Activated naive CD4-positive, alpha-beta T cell treated with anti-CD3 and anti-CD28 coated beads, Interleukin-2, amount 10 ng/mL, durations not matched to agents 7 days and 5 days (primary cell): ENCODE data around the gene CCDC154.
"Not testable (repeated sequence)": the region's sequence is repeated elsewhere in the genome, so short reads cannot be mapped to it uniquely, and the experiment has no call there.

Experiments used
- CTCF ChIA-PET: fragments of 350-600 bp; sonication (Branson Sonifier 250); formaldehyde crosslinking; loops from one replicate; lab custom pipeline; 2021; ENCODE audit warnings: antibody characterized with exemption; lab: Charles Lee
- DNase-seq: peaks from one replicate; pipeline ENCODE4 v3.0.0-alpha.2; 2020
- H3K27ac Mint-ChIP-seq: one replicate; pipeline ENCODE4 v1.8.0; 2021; ENCODE audit warnings: mild to moderate bottlenecking, moderate library complexity, mixed read lengths
- H3K27me3 Mint-ChIP-seq: one replicate; pipeline ENCODE4 v1.8.0; 2021; ENCODE audit warnings: mild to moderate bottlenecking, mixed read lengths
- H3K36me3 Mint-ChIP-seq: one replicate; pipeline ENCODE4 v1.8.0; 2021; ENCODE audit warnings: mixed read lengths
- H3K4me1 Mint-ChIP-seq: one replicate; pipeline ENCODE4 v1.8.0; 2021; ENCODE audit warnings: mixed read lengths
- H3K4me3 Mint-ChIP-seq: one replicate; pipeline ENCODE4 v1.8.0; 2021; ENCODE audit warnings: mild to moderate bottlenecking, moderate library complexity, mixed read lengths
- H3K9me3 Mint-ChIP-seq: one replicate; pipeline ENCODE4 v1.8.0; 2021; ENCODE audit warnings: mixed read lengths

CCDC154 gene

GRCh38 chr16:1441391-1441829 is 2.9 kb downstream of the CCDC154 start:
- Mint-ChIP-seq H3K27me3 (no peaks in the 10 kb centered on the region), H3K4me3 (no peak overlapping the region), H3K4me1 (no peaks in the 10 kb centered on the region), H3K36me3 (no peaks in the 10 kb centered on the region), H3K27ac (no peak overlapping the region), H3K9me3 (no peaks in the 10 kb centered on the region)
- CTCF ChIA-PET: interaction anchor here (0.5 to 1.0 kb wide), 2 partner anchors 13 to 144 kb away, joined by 3 read pairs; no protein-coding TSS in a partner anchor
- DNase-seq: no peak

DNA sequence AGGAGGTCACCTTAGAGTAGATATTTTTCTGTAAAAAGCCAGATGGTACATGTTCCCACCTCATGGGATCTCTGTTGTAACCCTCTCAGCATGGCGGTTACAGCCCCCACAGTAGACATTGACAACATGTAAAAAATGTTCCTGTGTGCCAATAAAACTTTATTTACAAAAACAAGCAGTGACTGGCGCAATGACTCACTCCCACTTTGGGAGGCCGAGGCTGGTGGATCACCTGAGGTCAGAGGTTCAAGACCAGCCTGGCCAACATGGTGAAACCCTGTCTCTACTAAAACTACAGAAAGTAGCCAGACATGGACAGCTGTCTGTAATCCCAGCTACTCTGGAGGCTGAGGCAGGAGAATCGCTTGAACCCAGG is 4.7 kb downstream of the CCDC154 start:
- H3K27me3 Mint-ChIP-seq, H3K27ac Mint-ChIP-seq, DNase-seq, H3K4me3 Mint-ChIP-seq, H3K36me3 Mint-ChIP-seq, CTCF ChIA-PET, H3K4me1 Mint-ChIP-seq, H3K9me3 Mint-ChIP-seq: not testable (repeated sequence)

DNA sequence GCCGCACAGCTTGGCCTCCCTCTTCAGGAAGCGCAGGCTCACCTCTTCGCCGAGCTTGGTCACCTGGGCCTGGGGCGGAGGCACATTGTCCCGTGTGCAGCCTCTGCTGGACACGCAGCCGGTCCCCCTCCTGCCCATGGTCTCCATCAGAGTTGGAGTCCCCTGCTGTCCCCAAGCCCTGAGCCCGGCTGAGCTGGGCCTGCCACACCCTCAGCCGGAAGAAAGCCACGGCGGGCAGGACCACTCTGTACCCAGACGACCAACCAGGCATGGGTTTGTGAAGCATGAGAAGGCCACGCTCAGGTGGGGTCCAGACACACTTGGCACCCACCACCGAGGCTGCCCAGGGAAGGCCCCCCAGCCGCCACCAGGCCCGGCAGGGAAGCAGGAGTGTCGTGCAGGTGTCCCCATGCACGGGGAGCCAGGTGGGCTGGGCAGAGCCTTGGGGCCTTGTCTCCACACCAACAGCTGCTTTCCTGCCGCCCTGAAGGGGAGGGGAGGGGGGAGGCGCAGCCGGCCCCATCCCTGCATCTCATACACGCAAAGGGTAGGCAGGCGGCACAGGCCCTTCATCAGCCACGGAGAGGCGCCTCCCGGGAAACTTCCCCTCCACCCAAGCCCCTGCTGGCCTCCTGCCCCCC is 5.2 kb downstream of the CCDC154 start:
- Mint-ChIP-seq H3K27me3 (no peaks in the 10 kb centered on the region), H3K4me3 (no peak overlapping the region), H3K27ac (no peak overlapping the region), H3K4me1 (no peaks in the 10 kb centered on the region), H3K36me3 (no peaks in the 10 kb centered on the region), H3K9me3 (no peaks in the 10 kb centered on the region)
- DNase-seq: no peak
- CTCF ChIA-PET: no interaction called here

DNA sequence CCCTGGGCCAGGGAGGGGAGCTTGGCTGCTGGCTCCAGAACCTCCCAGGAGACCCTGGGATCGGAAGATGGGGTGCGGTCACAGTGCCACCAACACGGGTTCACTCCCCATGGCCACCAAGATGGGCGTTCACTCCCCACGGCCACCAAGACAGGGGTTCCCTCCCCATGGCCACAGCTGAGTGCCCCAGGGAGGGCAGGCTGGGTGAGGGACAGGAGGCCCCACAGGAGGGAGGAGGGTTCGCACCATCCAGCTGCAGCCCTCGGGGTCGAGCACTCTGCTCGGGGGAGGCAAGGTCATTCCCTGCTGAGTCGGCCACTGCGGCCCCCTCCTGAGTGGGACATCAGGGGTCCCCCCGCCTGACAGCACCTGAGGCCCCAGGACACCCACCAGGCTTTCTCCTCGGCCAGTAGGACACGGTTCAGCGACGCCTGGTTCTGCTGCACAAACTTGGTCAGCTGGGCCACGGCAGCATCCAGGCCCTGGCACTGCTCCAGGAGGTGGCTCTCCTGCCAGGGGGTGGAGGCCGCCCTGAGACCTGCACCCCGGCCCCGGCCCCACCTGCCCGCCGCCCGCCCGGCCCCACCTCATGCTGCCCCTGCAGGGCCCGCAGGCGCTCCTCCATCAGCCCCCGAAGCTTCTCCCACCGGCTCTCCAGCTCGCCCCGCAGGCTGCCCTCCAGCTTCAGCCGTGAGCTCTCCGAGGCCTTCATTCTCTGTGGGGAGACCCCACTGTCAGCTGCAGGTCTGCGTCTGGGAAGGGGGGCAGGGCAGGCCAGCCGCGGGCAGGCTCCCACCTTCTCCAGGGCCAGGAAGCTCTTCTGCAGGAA is 5.9 kb downstream of the CCDC154 start:
- Mint-ChIP-seq H3K4me3 (no peak overlapping the region), H3K36me3 (no peaks in the 10 kb centered on the region), H3K9me3 (no peaks in the 10 kb centered on the region), H3K27me3 (no peaks in the 10 kb centered on the region), H3K27ac (no peak overlapping the region), H3K4me1 (no peaks in the 10 kb centered on the region)
- CTCF ChIA-PET: no interaction called here
- DNase-seq: no peak

GRCh38 chr16:1437606-1438005 is 6.8 kb downstream of the CCDC154 start:
- Mint-ChIP-seq H3K9me3 (no peaks in the 10 kb centered on the region), H3K4me1 (no peaks in the 10 kb centered on the region), H3K36me3 (no peaks in the 10 kb centered on the region), H3K27me3 (peaks cover 2% of the 10 kb centered on the region), H3K27ac (no peak overlapping the region), H3K4me3 (no peak overlapping the region)
- no peak for DNase-seq
- CTCF ChIA-PET: no interaction called here

GRCh38 chr16:1436731-1437355 is 7.5 kb downstream of the CCDC154 start:
- CTCF ChIA-PET: no interaction called here
- H3K27me3 Mint-ChIP-seq: peaks cover 9% of the 10 kb centered on the region
- no peaks in the 10 kb centered on the region for H3K36me3 Mint-ChIP-seq
- no peak overlapping the region for H3K27ac Mint-ChIP-seq
- H3K4me1 Mint-ChIP-seq: no peaks in the 10 kb centered on the region
- no peak overlapping the region for H3K4me3 Mint-ChIP-seq
- DNase-seq: no peak
- no peaks in the 10 kb centered on the region for H3K9me3 Mint-ChIP-seq

GRCh38 chr16:1435921-1436697 is 8.2 kb downstream of the CCDC154 start:
- Mint-ChIP-seq H3K4me1 (no peaks in the 10 kb centered on the region), H3K36me3 (no peaks in the 10 kb centered on the region)
- CTCF ChIA-PET: no interaction called here

GRCh38 chr16:1434644-1435592 is 9.4 kb downstream of the CCDC154 start:
- H3K36me3 Mint-ChIP-seq: no peaks in the 10 kb centered on the region
- no peak overlapping the region for H3K4me3 Mint-ChIP-seq
- no peaks in the 10 kb centered on the region for H3K9me3 Mint-ChIP-seq
- CTCF ChIA-PET: no interaction called here
- H3K27me3 Mint-ChIP-seq: peaks cover 15% of the 10 kb centered on the region
- no peak overlapping the region for H3K27ac Mint-ChIP-seq
- DNase-seq: no peak
- H3K4me1 Mint-ChIP-seq: no peaks in the 10 kb centered on the region

More at GRCh38 chr16:1435921-1436697, 8.2 kb downstream of the CCDC154 start:
- no peak for DNase-seq
- H3K9me3 Mint-ChIP-seq: no peaks in the 10 kb centered on the region
- H3K27me3 Mint-ChIP-seq: peaks cover 10% of the 10 kb centered on the region
- no peak overlapping the region for H3K27ac Mint-ChIP-seq
- H3K4me3 Mint-ChIP-seq: no peak overlapping the region

DNA sequence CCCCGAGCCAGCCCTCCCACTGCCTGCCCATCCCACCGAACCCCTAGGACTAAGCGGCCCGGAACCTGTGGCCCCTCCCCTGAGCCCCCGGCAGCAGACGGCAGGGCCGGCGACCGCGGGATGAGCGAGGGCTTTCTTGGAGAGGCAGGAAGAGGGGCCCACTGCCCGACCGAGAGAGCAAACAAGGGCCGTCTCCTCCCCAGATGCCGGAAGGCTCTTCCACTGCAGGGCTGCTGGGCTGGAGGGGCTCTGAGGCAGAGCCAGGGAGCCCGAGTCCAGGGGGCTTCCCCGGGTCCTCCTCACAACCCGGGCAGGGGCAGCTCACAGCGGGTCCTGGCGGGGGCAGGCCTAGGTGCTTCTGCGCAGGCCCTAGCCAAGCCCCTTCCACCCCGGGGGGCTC is 10.6 kb downstream of the CCDC154 start:
- no peaks in the 10 kb centered on the region for H3K36me3 Mint-ChIP-seq
- no peak for DNase-seq
- H3K9me3 Mint-ChIP-seq: no peaks in the 10 kb centered on the region
- H3K4me1 Mint-ChIP-seq: no peaks in the 10 kb centered on the region
- CTCF ChIA-PET: interaction anchor here (1.4 kb wide), 1 partner anchor 9 kb away, joined by 4 read pairs; no protein-coding TSS in a partner anchor
- H3K27ac Mint-ChIP-seq: no peak overlapping the region
- no peak overlapping the region for H3K4me3 Mint-ChIP-seq
- peaks cover 18% of the 10 kb centered on the region for H3K27me3 Mint-ChIP-seq

- no peak for DNase-seq
- Mint-ChIP-seq H3K27me3 (peaks cover 18% of the 10 kb centered on the region), H3K9me3 (no peaks in the 10 kb centered on the region), H3K27ac (no peak overlapping the region), H3K4me1 (no peaks in the 10 kb centered on the region), H3K4me3 (no peak overlapping the region), H3K36me3 (no peaks in the 10 kb centered on the region)
- CTCF ChIA-PET: interaction anchor here (1.4 kb wide), 1 partner anchor 10 kb away, joined by 4 read pairs; no protein-coding TSS in a partner anchor
Measured at GRCh38 chr16:1433263-1433560, 11.1 kb downstream of the CCDC154 start.

GRCh38 chr16:1432388-1433262 is 11.7 kb downstream of the CCDC154 start:
- H3K27ac Mint-ChIP-seq: no peak overlapping the region

DNA sequence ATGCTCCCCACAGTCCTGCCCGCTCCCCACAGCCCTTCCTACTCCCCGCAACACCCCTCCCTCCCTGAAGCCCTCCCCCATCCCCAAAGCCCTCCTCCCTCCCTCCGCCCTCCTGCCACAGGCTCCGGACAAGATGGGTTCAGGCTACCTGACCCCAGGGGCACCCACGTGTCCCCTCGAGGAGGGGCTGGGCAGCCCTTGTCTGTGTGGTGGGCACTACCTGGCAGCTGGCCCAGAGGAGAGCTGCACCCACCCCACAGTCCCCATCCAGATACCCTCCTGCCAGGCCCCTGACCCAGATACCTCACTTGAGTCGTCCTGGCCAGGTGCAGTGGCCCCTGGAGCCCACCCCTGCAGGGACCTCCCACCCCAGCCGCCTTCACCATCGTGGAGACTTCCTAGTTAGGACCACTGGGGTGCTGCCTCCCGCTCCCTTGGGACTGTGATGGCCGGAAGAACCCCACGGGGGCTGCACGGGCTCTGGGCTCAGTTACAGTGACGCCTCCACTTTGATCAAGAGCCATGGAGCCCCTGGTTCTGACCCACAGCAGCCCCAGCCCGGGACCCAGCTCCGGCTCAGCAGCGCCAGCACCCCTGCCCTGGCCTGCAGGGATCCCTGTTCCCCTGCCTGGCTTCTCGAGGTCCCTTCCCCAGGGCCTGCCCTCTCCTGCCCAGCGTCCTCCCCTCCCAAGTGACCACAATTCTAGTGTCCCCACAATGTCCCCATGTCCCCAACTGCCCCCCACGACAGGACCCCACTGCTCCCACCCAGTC is 12.7 kb downstream of the CCDC154 start:
- no peaks in the 10 kb centered on the region for H3K4me1 Mint-ChIP-seq
- no peaks in the 10 kb centered on the region for H3K36me3 Mint-ChIP-seq
- no peaks in the 10 kb centered on the region for H3K9me3 Mint-ChIP-seq
- no peak overlapping the region for H3K27ac Mint-ChIP-seq
- no peak overlapping the region for H3K4me3 Mint-ChIP-seq
- CTCF ChIA-PET: no interaction called here
- H3K27me3 Mint-ChIP-seq: peaks cover 18% of the 10 kb centered on the region
- no peak for DNase-seq

More at GRCh38 chr16:1432388-1433262, 11.7 kb downstream of the CCDC154 start:
- H3K36me3 Mint-ChIP-seq: no peaks in the 10 kb centered on the region
- peak; percentile 30 for DNase-seq
- H3K9me3 Mint-ChIP-seq: no peaks in the 10 kb centered on the region
- no peaks in the 10 kb centered on the region for H3K4me1 Mint-ChIP-seq
- no peak overlapping the region for H3K4me3 Mint-ChIP-seq
- H3K27me3 Mint-ChIP-seq: peaks cover 18% of the 10 kb centered on the region
- CTCF ChIA-PET: interaction anchor here (1.4 kb wide), 1 partner anchor 10 kb away, joined by 4 read pairs; no protein-coding TSS in a partner anchor
